GM23248 (cell line): ENCODE data around the gene STARD3.

Experiments
- EZH2 ChIP-seq: fragments of 200-600 bp; sonication (generic); IDR thresholded peaks from 2 replicates; pipeline ENCODE4 v1.6.1; 2018; ENCODE audit warnings: antibody characterized with exemption, mild to moderate bottlenecking; ENCODE audit not compliant: insufficient read depth, poor library complexity, severe bottlenecking
- EZH2phosphoT487 ChIP-seq: fragments of 200-600 bp; sonication (generic); IDR thresholded peaks from 2 replicates; pipeline ENCODE4 v1.6.1; 2018; ENCODE audit warnings: antibody characterized with exemption, moderate library complexity, mild to moderate bottlenecking, low read depth; ENCODE audit not compliant: insufficient read depth

GRCh38 chr17:39660397-39661385, 23.7 kb downstream of the STARD3 start:
- no peak for TF ChIP-seq EZH2
- TF ChIP-seq EZH2phosphoT487, result no peak
